ENCODE measurements around the gene AFF2.
"Not testable (repeated sequence)": the region's sequence is repeated elsewhere in the genome, so short reads cannot be mapped to it uniquely, and the experiment has no call there.

AFF2 gene

DNA sequence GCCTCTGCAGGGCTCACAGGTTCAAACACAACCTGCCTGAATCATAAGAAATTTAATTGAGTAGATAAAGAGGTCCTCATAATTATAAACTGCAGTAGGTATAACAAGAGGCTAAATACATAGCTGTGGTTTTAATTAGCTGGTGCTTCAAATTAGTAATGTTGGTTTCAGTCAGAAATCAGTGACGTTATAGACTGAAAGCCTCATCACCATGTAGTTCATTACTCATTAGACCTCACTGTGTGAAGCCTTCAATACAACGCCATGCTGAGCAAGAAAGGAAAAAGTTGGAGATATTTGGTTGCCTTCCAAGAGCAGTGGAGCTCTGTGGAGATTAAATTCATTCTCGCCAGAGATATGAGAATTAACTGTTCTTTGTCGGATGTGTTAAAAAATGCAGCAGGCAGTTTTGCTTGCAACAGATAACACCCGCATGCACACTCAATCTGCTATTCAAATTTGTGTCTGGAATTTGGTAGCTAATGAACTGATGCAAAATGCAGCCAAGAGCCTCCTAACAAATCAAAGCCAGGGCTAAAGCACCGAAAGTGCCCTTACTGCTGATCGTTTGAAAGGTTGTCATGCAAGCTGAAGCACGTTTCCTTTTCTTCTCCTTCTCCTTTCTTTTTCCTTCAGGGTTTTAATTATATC lies 148.9 kb downstream of the AFF2 start:
- no peak for DNase-seq

DNA sequence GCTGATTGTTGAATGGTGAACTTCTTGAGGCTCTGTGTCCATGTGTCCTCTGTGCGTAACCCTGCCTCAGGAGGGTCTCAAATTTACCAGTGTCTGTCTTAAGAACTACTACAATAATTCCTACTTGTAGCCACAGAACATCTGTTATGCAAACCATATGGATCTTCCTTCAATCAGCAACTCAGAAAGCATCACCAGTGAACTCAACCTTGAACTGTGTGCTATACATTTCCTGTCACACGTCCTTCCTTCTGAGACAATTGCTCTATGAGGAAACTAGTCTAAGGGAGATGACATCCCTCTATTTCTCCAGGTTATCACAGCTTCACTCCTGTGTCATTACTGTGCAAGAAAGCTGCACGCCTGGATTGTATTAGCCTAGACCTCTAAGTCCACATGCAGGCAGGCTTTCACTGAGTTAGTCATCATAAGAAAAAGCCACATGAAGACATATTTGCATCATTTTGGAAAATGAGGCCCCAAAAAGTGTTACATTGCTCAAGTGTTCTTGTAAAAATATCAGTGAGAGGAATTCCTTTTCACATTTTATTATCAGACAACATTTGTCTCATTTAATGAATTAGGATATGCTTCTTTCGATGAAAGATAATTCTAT lies 157.8 kb downstream of the AFF2 start:
- no peak for DNase-seq

GRCh38 chrX:148659481-148659880 lies 159.1 kb downstream of the AFF2 start:
- DNase-seq = no peak

DNA sequence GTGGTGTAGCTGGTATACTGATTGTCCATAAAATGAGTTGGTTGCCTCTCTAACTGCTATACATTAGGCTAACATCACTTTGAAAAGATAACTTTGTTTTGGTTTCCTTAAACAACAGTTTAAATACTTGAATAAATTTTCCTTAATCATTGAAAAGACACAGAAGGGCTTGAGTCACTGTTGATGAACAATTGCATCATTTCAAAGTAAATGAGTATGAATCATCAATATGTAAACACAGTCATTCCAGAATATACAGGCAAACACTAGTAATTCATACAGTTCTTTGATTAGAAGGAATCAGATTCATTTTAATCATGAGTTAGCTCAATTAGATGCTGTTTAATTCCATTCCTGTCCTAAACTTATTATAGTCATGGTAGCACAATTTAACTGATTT lies 160.6 kb downstream of the AFF2 start:
- no peak for DNase-seq

- DNase-seq = no peak
These were observed 161.6 kb downstream of the AFF2 start for GRCh38 chrX:148662014-148662413.

DNA sequence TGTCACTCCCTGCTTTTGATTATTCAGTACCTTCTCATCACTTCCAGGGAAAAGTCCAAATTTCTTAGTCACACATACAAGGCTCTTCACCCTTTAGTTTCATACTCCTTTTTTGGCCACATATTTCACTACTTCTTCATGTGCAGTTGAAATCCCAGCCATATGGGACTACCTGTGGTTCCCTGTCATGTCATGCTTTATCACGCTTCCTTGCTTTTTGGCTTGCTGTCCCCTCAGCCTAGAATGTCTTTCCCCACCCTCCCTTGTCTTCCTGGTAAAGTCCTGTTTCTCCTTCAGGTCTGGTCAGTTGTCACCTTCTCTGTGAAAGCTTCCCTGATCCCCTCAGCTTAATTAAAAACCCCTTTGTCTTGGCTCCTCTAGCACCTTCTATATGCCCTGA lies 163.8 kb downstream of the AFF2 start:
- DNase-seq = no peak

DNA sequence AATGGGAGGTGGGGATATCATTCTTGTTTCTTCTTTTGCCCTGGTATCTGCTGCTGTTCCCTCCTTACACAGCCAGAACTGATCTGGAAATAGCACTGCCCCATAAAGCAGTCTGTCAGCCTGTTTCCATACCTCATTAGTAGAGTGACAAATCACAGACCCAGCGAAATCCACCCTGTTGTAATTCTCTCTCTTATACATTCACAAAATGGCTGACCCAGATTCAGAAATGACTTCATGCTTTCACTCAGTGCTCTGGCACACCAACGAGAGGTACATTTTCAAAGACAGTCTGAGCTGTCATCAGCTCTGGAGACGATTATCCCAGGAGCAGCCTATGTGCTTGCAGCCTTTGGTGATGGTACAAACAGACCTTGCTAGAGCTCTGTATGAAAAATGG lies 164.6 kb downstream of the AFF2 start:
- no peak for DNase-seq

GRCh38 chrX:148669175-148669574 lies 168.8 kb downstream of the AFF2 start:
- DNase-seq = not testable (repeated sequence)

- no peak for DNase-seq
These were observed 169.9 kb downstream of the AFF2 start for GRCh38 chrX:148670277-148670676.

DNA sequence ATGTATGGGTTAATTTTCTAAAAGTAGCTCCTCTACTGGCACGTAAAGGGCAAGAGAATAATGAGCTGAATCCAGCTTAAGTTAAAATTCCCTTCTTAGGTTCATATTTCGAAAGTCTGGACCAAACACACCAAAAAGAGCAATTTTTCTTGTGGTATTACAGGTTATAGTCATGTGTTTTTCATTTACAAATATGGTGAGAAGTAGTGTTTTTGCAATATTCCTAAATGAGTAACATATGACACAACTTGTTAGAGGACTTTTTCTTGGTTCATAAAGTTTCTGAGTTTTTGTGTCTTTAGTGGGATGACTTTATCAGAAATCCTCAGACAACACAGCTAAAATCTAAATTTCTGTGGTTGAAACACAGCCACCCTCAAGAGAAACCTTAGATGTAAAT lies 172.1 kb downstream of the AFF2 start:
- DNase-seq = no peak

DNA sequence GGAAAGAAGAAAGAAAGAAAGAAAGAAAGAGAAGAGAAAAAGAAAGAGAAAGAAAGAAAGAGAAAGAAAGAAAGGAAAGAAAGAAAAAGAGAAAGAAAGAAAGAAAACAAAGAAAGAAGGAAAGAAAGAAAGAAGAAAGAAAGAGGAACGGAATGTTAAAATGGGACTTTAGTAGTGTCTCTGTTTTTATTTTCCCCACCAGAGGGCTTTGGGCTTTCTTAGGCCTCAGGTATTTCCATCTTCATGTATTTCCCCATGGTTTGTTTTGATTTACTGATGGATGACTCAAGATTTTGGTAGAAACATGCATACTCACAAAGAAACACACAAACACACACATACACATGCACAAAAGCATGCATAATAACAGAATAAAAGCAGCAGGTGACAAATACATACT lies 181.2 kb downstream of the AFF2 start:
- no peak for DNase-seq

DNA sequence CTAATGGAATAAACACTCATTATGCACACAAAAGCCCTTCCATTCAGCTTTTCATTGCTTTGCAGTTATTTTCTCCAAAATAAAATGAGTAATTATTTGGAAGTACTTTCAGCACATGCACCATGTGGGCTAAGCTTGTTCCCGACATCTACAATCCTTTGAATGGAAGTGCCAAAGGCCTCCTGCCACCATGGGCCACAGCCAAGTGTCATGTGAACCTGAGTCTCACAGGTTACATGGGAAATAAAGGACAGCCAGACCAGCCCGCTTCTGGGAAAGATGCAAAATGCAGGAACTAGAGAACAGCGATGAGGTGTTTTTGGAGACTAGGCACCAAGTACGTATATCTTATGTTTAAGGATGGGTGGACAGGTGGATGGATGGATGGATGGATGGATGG lies 181.8 kb downstream of the AFF2 start:
- no peak for DNase-seq

DNA sequence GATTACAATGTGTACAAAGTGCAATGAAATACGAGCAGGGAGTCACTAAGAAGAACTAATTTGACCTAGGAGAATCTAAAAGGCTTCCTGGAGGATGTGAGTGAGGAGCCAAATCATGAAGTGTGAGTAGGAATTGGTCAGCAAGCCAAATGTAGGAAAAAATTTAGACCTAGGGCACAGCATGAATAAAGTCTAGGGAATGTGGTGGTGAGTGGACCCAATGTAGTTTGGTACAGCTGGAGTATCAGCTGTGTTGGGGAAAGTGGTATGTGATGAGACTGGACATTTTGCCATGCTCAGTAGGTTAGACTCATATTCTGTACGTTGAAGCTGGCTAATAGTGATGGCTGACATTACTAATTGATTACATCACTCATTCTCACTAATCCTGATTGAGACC lies 191.0 kb downstream of the AFF2 start:
- no peak for DNase-seq

GRCh38 chrX:148695255-148695654 lies 194.8 kb downstream of the AFF2 start:
- DNase-seq = no peak

GRCh38 chrX:148698221-148698620 lies 197.8 kb downstream of the AFF2 start:
- DNase-seq = no peak

- DNase-seq = no peak
These were observed 199.6 kb downstream of the AFF2 start for GRCh38 chrX:148700021-148700420.

- no peak for DNase-seq
These were observed 213.6 kb downstream of the AFF2 start for GRCh38 chrX:148713981-148714380.

GRCh38 chrX:148715361-148715760 lies 214.9 kb downstream of the AFF2 start:
- DNase-seq = no peak

- DNase-seq = no peak
These were observed 222.5 kb downstream of the AFF2 start for GRCh38 chrX:148722966-148723365.

- no peak for DNase-seq
These were observed 223.1 kb downstream of the AFF2 start for GRCh38 chrX:148723551-148723950.

DNA sequence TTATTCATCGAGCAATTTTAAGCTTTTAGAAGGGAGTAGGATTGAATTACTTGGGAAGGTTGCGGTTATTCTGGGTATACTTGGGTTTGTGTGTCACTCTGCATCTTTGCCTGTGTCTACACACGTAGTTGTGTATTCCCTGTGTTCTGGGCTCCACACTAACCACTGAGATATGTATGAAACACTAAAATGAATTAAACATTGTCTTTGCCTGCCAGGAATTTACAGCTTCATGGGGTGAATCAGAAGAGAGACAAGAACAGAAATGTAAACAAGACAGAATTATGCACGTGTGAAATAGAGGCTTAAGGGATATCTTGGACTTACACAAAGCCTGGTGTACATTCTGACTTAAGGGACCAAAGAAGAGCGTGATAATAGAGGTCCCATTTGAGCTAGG lies 228.5 kb downstream of the AFF2 start:
- DNase-seq = no peak

DNA sequence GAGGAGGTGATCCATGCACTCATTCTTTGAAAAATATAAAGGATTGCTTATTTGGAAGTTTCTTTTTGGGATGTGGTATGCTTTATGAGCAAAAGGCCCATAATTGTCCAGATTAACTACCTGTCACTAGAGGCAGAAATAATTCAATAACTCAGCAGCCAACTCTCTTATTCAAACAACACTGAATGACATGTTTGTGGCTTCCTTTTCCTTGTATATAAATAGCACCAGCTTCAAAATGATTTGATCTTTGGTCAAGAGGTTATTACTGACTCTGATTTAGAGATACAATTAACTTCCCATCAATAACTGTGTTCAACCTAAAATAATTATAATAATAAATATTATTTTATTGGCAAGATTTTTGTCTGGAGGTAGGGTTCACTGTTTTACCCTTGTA lies 232.3 kb downstream of the AFF2 start:
- no peak for DNase-seq

DNA sequence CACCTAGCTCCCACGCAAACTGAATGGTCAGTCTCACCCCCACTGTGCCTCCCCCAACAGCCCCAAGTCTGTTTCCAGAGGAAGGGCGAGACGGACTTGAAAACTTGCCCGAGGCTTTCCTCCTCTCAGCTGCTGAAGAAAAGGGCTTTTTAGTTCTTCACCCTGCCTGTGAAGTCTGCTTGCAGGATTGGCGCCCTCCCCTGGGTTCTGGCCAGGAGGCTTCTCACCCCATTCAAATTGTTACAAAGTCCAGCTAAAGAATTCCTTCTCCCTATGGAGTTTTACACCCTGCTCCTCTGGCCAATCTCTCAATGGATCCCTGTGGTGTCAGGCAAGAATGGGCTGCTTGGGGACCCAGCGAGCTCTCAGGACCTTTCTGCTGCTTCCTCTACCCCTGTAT lies 241.0 kb downstream of the AFF2 start:
- DNase-seq = no peak

- DNase-seq = no peak
These were observed 254.7 kb downstream of the AFF2 start for GRCh38 chrX:148755111-148755510.

GRCh38 chrX:148763896-148764295 lies 263.5 kb downstream of the AFF2 start:
- no peak for DNase-seq

All from EL (cell line).